Measurements from ENCODE around the gene LY6G6F.
A peak's percentile ranks its signal among the peaks of the same experiment; 100 is the strongest.

The LY6G6F gene

GRCh38 chr6:31706599-31706998 lies at the start of gene LY6G6F:
LY6G6F (plus strand) TSS chr6:31706866; CDS start chr6:31706907, 41 bp downstream.
- no peak for DNase-seq

DNA sequence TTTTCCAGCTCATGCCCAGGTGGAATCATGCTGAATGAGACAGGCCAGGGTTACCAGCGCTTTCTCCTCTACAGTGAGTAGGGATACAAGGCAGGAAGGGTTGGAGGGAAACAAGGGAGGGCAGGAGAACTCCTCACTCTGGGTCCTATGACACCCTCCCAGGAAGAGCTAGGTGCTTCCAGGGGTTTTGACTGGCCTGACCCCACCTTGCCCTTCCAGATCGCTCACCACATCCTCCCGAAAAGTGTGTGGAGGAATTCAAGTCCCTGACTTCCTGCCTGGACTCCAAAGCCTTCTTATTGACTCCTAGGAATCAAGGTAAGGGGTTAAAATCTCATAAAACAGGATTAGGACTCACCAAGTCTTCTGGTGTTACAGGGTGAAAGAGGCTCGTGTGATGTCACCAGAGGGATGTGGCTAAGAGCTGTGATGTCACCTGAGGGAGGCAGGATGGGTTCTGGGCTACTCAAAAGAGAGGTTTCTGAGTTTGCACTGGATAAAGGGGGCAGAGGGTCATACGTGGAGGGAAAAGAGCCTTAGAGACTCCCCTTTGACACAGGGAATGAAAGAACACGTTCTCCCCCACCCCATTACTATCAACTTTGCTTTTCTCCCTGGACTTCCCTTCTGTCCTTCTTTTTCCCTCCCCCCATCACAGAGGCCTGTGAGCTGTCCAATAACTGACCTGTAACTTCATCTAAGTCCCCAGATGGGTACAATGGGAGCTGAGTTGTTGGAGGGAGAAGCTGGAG lies 49.1 kb upstream of the LY6G6F start:
- peak; percentile 29 for DNase-seq

- DNase-seq, result no peak
Observed at GRCh38 chr6:31658158-31658688, 48.4 kb upstream of the LY6G6F start.

GRCh38 chr6:31658983-31659648 lies 47.5 kb upstream of the LY6G6F start:
- no peak for DNase-seq

- peak; percentile 34 for DNase-seq
Observed at GRCh38 chr6:31659649-31660380, 46.9 kb upstream of the LY6G6F start.

DNA sequence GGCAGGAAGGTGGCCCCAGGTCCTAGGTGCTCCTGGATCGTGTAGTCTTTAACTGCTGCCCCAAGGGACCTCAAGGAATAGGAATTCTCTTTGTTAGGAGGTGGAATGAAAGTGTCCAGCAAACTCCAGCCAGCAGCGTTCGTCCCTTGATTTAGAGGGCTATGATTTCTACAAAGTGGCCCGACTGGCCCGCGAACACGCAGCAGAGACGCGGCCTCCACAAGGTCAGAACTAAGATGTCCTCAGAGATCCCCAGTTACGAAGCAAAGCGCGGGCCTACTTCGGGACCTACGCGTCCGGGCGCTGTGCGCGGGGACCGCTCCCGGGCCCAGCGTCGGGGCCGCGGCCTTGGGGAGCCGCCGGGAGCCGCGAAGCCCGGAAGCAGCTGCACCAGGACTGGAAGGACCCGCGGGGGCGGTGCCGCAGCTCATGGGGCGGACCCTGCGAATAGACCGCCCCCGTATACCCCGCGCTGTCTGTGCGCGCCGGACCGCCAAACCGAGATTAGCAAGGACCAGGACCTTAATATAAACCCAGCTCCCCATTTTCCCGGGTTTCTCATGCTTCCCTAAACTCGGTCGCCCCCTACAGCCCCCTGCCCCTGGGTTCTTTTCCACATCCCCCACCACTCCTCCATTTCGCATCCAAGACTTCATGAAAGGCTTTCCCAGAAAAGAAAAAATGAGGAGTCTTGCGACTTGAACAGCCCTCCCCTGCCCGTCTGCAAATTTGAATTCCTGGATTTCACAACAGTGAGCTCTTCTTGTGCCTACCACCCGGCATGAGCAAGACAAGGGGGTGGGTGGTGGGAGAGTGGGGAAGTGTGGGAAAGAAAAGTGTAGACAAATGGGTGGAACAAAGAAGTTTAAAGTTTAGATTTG lies 46.0 kb upstream of the LY6G6F start, which contains the start of gene C6orf47:
TSS of gene C6orf47 (minus strand) at position 398 of the 881 bp plus-strand sequence. CDS start 831 bp downstream, outside the sequence.
- peak; percentile 88 for DNase-seq

- DNase-seq, result no peak
Observed at GRCh38 chr6:31661262-31662123, 45.2 kb upstream of the LY6G6F start.

GRCh38 chr6:31662124-31662723 lies 44.4 kb upstream of the LY6G6F start:
- no peak for DNase-seq

- no peak for DNase-seq
Observed at GRCh38 chr6:31663126-31663960, 43.3 kb upstream of the LY6G6F start.

DNA sequence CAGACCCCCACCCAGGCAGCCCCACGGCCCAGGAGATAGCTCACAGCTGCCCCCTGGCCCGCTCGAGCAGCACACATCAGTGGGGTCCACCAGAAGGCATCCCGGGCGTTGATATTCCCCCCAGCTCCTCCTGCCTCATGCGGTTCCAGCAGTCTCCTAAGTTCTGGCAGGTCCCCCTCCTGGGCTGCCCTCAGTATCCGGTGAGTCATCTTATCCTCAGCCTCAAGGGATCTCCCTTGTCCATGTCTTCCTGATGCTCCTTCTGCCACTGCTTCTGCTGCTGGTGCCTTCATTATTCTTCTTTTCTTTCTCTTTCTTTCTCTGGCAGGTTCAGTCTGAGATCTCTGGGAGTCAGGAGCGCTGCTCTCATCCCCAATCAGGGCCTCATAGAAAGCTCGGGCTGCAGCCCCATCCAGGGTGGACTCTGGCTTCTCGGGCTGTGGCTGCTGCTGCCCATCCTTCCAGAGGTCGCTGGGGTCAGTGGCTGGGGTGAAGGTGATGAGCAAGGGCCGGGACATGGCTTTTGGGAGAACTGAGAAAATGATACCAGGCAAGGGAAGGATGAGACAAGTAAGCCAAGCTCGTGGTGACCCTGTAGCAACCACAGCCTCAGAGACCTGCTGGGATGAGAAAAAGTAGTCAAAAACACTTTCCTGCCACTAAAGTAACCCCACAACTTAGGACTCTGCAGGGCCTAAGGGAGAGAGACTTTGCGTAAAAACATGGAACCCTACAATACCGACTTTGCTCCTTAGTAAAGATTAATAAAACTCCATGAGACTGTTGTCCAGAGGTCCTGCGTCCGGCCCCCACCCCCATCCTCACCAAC lies 42.5 kb upstream of the LY6G6F start:
- DNase-seq, result no peak

GRCh38 chr6:31664790-31665500 lies 41.7 kb upstream of the LY6G6F start, which contains the start of gene GPANK1:
GPANK1 (minus strand) TSS chr6:31664997; CDS start chr6:31664478, 519 bp downstream.
- DNase-seq, result peak; percentile 93

GRCh38 chr6:31665501-31666336 lies 40.9 kb upstream of the LY6G6F start, which contains the start of gene CSNK2B:
CSNK2B (plus strand) TSS chr6:31666080; CDS start chr6:31666832, 752 bp downstream.
- peak; percentile 98 for DNase-seq

DNA sequence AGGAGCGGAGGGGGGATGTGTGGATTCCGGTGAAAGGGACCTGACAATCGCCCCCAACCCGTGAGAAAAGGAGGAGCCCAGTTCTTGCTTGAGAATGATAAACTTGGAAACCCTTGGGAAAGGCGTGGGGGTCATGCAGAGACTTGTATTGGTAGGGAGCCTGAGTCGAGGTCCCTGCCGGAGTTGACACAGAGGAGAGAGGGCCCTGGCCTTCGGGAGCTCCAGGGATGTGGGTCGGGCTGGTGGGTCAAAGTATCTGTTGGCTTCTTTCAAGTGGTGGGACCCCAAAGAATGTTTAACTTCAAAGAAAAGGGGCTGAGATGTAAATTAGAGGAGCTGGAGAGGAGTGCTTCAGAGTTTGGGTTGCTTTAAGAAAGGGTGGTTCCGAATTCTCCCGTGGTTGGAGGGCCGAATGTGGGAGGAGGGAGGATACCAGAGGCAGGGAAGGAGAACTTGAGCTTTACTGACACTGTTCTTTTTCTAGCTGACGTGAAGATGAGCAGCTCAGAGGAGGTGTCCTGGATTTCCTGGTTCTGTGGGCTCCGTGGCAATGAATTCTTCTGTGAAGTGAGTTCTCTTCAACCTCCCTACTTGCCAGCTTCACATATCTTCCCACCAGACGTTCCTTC lies 40.2 kb upstream of the LY6G6F start:
- no peak for DNase-seq

DNA sequence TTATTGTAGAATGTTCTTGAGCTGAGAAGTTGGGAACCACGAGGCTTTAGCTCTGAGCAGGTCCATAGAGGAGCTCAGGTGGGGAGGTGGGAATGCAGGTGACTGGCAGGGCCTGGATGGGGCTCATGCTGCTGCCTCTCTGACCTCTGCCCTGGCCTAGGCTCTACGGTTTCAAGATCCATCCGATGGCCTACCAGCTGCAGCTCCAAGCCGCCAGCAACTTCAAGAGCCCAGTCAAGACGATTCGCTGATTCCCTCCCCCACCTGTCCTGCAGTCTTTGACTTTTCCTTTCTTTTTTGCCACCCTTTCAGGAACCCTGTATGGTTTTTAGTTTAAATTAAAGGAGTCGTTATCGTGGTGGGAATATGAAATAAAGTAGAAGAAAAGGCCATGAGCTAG lies 37.0 kb upstream of the LY6G6F start, which contains the start of gene LY6G5B:
TSS of gene LY6G5B (plus strand) at position 301 of the 400 bp plus-strand sequence. CDS start 975 bp downstream, outside the sequence.
- no peak for DNase-seq

DNA sequence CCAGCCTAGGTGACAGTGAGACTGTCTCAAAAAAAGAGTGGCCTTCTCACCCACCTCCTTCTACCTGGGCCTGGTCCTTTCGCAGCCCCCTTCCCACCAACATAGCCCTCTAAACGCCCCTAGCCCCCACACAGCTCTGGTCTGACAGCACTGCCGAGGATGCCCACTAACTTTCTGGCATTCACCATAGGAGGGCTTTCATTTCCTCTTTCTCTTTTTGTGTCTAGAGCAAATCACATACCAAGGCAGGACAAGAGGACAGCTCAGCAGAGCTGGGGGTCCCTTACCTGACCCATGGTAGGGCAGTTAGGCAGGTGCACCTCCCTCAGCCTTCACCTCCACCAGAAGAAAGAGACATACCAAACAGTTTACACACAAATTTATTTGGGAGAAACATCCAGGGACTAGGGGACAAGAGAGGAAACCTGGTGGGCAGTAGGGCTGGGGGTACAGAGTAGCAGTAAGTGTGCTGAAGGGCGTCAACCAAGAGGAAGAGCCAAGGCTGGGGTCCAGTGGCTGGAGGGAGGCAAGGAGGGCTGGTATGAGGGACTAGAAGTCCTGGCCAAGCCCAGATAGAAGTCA lies 30.3 kb upstream of the LY6G6F start:
- DNase-seq, result no peak

- no peak for DNase-seq
Observed at GRCh38 chr6:31676904-31677303, 29.8 kb upstream of the LY6G6F start.
